ENCODE results near the gene EDN1. TPM values are rescaled to one million over a fixed set of nuclear protein-coding genes. Genes with fewer than 3 reads are reported as not detected.

The EDN1 gene
- total RNA-seq, 2 donors from 2014 or later: 6.5 to 11.8 TPM

DNA sequence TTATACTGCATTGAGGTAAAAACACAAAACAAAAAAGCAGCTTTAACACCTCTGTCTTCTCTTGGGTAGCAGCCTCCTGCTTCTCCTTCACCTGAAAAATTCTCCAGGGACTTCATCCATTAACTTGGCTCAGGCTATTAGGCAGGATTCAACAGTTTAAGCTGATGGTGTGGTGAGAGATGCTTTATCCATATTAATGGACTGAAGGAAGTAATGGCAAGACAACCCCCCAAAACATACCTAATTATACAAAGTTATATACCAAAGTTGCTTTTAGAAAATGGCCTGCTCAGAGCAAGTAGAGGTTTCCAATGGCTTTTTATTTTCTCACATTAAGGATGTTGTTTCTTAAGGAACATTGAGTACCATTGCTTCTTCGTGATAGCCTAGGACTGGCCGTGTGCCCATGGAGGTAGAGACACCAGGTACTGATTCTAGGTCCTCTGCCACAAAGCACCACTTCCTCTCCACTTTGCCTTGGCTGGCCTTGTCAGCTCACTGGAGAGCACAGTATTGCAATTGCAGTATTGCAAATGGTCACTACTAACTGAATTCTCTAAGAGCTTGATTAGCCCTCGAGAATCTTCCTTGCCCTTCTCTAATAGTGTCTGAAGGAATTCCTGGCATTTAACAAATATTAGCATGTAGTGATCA, 7.3 kb downstream of the EDN1 start:
- Histone ChIP-seq H3K4me3 (no peak overlapping the region), H3K9me3 (no peaks in the 10 kb centered on the region), H3K4me1 (ENCODE audit: control insufficient read depth in 1 of 2, low read depth in 2 of 2) (peaks cover 12 to 56% of the 10 kb centered on the region in 2 donors), H3K27ac (peak overlapping the region in 1 of 2 donors; percentile 37), H3K36me3 (no peaks in the 10 kb centered on the region), H3K27me3 (replicated peaks; ENCODE audit: insufficient read depth) (no peaks in the 10 kb centered on the region)
- no peak for DNase-seq (ENCODE audit: low spot score)
- ATAC-seq (ENCODE audit: insufficient number of reproducible peaks, low FRiP score, low read depth): no peak
- TF ChIP-seq CTCF (IDR thresholded peaks at IDR 0.05): no peak

DNA sequence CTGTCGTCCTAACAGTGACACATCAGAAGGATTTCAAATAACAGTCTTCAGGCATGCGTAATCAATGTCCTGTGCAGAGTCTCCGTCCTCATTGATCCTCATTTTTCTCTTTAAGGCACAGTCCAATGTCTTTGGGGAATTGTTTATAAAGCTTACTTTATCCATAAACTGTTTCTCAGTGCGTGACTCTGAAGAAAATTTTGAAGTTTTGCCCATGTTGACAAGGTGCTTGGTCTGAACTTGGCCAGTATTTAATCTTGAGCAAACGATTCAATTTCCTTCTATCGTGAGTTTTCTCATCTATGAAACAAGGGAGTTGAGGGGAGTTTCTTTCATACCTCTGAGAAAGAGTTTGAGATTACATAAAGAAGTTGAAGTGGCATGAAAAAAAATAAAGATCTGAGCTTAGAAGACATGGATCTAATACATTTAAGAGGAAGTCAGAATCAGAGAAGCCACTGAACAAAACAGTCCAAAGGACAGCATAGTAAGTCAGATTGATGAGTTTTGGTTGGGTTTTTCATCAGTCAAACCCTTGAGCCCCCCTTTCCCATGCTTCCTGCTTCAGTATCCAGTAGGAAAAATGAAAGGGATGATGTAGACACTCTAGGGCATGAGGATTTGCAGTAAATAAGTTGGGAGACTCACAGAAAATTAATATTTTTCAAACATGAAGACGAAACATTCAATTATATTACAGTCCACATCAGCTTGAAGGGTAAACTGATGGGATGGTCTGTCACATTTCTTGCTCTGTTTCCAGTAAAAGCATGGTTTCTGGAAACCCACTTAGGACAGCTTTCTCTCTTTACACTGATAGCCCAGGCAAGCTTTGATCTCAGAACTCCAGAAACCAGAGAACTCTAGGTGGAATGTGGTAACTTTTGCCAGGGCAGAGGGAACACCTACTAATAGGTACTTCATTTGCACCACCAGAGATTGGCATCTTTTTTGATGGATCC, 8.1 kb downstream of the EDN1 start:
- no peaks in the 10 kb centered on the region for H3K9me3 ChIP-seq
- no peaks in the 10 kb centered on the region for H3K27me3 ChIP-seq (replicated peaks; ENCODE audit: insufficient read depth)
- no peak for TF ChIP-seq CTCF (IDR thresholded peaks at IDR 0.05)
- H3K4me1 ChIP-seq (ENCODE audit: control insufficient read depth in 1 of 2, low read depth in 2 of 2): peaks cover 12 to 48% of the 10 kb centered on the region in 2 donors
- no peak for ATAC-seq (ENCODE audit: insufficient number of reproducible peaks, low FRiP score, low read depth)
- H3K27ac ChIP-seq: peak overlapping the region in 1 of 2 donors; percentile 37
- no peak overlapping the region for H3K4me3 ChIP-seq
- no peak for DNase-seq (ENCODE audit: low spot score)
- H3K36me3 ChIP-seq: no peaks in the 10 kb centered on the region

DNA sequence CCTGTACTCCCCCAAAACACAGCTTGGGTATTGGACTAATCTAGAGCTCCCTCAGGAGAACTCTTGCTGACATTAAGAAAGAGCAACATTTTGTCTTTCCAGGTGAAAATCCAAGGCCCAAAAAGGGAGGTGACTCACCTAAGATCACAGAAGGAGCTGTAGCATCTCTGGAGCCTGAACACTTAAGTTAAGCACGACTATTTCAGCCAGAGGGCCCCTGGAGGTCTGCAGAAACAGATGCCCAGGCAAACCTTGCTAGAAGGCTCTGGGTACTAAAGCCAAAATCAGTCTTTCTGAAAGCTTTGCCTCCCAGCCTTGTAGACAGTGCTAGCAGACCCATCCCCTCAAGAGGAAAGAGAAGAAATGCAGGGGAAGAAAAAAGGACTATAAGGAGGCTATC, 8.8 kb downstream of the EDN1 start:
- no peak for DNase-seq (ENCODE audit: low spot score)
- no peak for ATAC-seq (ENCODE audit: insufficient number of reproducible peaks, low FRiP score, low read depth)
- Histone ChIP-seq H3K4me3 (no peak overlapping the region), H3K36me3 (no peaks in the 10 kb centered on the region), H3K27ac (no peak overlapping the region), H3K9me3 (no peaks in the 10 kb centered on the region), H3K27me3 (replicated peaks; ENCODE audit: insufficient read depth) (no peaks in the 10 kb centered on the region), H3K4me1 (ENCODE audit: control insufficient read depth in 1 of 2, low read depth in 2 of 2) (peaks cover 9 to 41% of the 10 kb centered on the region in 2 donors)
- no peak for TF ChIP-seq CTCF (IDR thresholded peaks at IDR 0.05)

DNA sequence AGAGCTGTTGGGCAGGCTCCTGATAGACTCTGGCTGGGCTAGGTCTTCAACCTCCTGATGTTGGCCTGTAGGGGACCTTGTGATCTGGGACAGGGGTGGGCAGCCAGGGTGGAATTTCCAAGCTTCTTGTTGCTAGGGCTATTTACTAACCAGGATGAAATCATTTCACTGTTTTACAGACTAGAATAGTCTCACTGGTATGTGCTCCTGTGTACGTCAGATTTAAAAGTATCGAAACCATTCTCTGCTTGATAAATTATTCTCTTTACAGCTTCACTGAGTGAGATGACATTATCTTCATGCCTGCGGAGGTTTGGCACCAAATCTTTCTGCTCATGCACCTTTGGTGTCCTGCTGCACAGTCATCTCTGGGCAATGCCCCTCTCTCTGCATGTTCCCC, 10.9 kb downstream of the EDN1 start:
- ATAC-seq (ENCODE audit: insufficient number of reproducible peaks, low FRiP score, low read depth) (no peak), DNase-seq (ENCODE audit: low spot score) (no peak)
- Histone ChIP-seq H3K4me1 (ENCODE audit: control insufficient read depth in 1 of 2, low read depth in 2 of 2) (peaks cover 0 to 21% of the 10 kb centered on the region in 2 donors), H3K4me3 (no peak overlapping the region), H3K36me3 (no peaks in the 10 kb centered on the region), H3K9me3 (no peaks in the 10 kb centered on the region), H3K27ac (no peak overlapping the region), H3K27me3 (replicated peaks; ENCODE audit: insufficient read depth) (no peaks in the 10 kb centered on the region)
- no peak for TF ChIP-seq CTCF (IDR thresholded peaks at IDR 0.05)

- H3K27ac ChIP-seq: no peak overlapping the region
- H3K4me1 ChIP-seq (ENCODE audit: control insufficient read depth in 1 of 2, low read depth in 2 of 2): no peaks in the 10 kb centered on the region
- no peaks in the 10 kb centered on the region for H3K9me3 ChIP-seq
- H3K27me3 ChIP-seq (replicated peaks; ENCODE audit: insufficient read depth): no peaks in the 10 kb centered on the region
- no peak for DNase-seq (ENCODE audit: low spot score)
- TF ChIP-seq CTCF (IDR thresholded peaks at IDR 0.05): no peak
- ATAC-seq (ENCODE audit: insufficient number of reproducible peaks, low FRiP score, low read depth): no peak
- H3K36me3 ChIP-seq: no peaks in the 10 kb centered on the region
- H3K4me3 ChIP-seq: no peak overlapping the region
These were observed 14.3 kb downstream of the EDN1 start for GRCh38 chr6:12304487-12304886.

All from thoracic aorta (tissue), 2 donors.